MM.1S (cell line): ENCODE results near the gene FMN1.

Experiments
- EZH2 ChIP-seq: fragments of 300-600 bp; sonication (generic); optimal IDR thresholded peaks from 2 replicates; pipeline ENCODE3; 2017; ENCODE audit warnings: low read depth, mild to moderate bottlenecking, antibody characterized with exemption, low read length, mixed read lengths
- EZH2phosphoT487 ChIP-seq: fragments of 300-600 bp; sonication (generic); IDR thresholded peaks from 2 replicates; pipeline ENCODE4 v1.6.1; 2018; ENCODE audit warnings: antibody characterized with exemption, low read length
- TF ChIP-seq, protein P1 (sequence below): fragments of 300-600 bp; sonication (generic); IDR thresholded peaks from 2 replicates; pipeline ENCODE4 v1.5.1; 2016; ENCODE audit warnings: antibody characterized with exemption, low read length, mixed read lengths

GRCh38 chr15:32765236-32765635, 429.3 kb downstream of the FMN1 start:
- TF ChIP-seq, protein P1, sequence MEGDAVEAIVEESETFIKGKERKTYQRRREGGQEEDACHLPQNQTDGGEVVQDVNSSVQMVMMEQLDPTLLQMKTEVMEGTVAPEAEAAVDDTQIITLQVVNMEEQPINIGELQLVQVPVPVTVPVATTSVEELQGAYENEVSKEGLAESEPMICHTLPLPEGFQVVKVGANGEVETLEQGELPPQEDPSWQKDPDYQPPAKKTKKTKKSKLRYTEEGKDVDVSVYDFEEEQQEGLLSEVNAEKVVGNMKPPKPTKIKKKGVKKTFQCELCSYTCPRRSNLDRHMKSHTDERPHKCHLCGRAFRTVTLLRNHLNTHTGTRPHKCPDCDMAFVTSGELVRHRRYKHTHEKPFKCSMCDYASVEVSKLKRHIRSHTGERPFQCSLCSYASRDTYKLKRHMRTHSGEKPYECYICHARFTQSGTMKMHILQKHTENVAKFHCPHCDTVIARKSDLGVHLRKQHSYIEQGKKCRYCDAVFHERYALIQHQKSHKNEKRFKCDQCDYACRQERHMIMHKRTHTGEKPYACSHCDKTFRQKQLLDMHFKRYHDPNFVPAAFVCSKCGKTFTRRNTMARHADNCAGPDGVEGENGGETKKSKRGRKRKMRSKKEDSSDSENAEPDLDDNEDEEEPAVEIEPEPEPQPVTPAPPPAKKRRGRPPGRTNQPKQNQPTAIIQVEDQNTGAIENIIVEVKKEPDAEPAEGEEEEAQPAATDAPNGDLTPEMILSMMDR = no peak
- TF ChIP-seq EZH2 (no peak), EZH2phosphoT487 (no peak)
